GM19324 (cell line): ENCODE data around the gene ACTL9.

Source experiments
- ATAC-seq: cut with Tn5 transposase; IDR thresholded peaks from one replicate; pipeline ENCODE4 v1.9.1; 2021; ENCODE audit warnings: mild to moderate bottlenecking, moderate library complexity; ENCODE audit not compliant: unreplicated experiment, low FRiP score

ACTL9 gene

DNA sequence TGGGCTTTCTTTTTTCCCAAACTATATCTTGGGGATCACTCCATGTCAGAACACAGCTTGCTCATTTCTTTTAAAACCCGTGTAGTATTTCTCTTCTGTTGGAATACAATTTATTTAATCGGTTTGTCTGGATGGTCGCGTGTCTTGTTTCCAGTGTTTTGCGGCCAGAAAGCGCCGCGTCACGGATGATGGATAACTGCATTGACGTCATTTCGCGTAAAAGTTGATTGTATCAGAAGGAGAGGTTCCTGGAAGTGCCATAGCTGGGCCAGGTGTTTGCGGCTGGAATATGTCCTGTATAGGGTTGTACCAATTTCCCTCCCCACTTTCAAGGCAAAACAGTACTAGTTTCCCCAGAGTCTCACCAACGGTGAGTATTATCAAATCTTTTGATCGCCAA is 9.7 kb downstream of the ACTL9 start:
- no peak for ATAC-seq

DNA sequence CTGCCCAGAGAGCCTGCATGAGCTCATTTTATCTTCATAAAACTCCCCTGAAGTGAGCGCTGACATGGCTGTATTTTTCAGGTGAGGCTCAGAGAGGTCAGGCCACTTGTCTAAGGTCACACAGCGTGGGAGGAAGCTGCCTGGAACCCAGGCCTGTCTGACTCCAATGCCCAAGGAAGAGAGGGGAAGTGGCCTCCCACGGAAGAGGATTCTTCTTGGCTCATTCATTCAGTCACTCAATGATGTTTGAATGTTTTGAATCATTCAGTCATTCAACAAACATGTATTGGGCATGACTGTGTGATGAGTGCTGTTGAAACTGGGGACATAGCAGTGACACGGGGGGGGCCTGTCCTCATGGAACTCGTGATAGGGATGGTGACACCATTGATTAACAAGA is 12.0 kb downstream of the ACTL9 start:
- ATAC-seq, result no peak

DNA sequence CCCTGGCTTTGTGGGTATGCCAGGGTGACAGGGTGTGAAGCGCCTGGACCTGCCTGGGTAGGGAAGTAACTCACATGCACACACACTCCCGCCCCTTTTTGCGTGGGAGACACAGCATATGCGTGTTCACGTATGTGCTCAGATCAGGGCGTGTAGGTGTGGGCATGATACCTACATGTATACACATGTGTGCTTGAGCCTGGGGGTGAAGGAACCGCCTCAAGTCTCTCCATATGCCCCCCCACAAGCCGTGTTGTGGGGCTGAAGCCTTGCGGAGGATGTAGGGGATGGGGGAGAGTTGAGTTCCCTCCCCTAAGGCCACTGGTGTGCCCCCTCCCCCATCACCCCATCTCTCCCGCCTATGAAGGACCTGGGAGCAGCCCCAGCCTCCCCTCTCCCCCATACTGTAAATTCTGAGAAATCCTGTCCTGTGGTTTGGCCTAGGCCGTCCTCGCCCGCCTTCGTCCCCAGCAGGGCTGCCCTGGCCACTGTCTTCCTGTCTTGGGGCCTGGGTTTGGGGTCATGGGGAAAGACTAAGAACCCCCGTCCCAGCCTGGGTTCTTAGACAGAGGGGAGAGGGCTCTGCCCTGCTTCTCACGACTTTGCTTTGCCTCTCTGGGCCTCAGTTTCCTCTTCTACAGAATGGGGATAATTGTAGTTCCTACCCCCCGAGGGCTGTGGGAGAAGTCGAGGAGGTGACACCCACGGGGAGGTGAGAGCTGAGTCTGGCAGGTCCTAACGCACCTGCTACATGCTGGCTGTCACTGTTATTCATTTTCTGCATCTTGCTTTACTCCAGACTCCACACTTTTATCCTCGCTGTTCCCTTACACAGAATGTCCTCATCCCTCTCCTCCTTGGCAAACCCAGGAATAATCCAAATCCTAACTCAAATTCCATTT is 14.3 kb downstream of the ACTL9 start:
- no peak for ATAC-seq

DNA sequence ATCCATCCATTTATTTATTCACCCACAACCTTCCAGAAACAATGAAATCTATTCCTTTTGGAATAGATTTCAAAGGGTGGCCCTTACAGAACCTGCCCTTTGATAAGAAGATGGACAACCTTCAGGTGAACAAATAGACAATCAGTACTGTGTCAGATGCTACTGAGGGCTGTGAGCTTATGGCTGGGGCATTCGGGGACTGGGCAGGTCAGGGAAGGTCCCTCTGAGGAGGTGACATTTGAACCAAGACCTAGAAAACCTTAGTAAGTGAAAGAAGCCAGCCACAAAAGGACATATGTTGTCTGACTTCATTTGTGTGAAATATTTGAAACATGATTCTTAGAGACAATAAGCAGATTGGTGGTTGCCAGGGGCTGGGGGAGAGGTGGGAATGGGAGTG is 15.7 kb downstream of the ACTL9 start:
- ATAC-seq, result no peak

DNA sequence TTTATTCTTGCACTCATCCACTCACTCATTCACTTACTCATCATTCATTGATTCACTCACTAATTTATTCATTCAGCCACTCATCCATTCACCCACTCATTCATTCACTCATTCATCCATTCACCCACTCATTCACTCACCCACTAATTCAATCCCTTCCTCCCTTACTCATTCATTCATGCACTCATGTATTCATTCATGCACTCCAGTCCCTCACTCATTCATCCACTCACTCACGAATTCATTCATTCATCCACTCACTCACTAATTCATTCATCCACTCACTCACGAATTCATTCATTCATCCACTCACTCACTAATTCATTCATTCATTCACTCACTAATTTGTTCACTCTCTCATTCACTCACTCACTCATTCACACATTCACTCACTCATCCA is 16.1 kb downstream of the ACTL9 start:
- ATAC-seq, result no peak

DNA sequence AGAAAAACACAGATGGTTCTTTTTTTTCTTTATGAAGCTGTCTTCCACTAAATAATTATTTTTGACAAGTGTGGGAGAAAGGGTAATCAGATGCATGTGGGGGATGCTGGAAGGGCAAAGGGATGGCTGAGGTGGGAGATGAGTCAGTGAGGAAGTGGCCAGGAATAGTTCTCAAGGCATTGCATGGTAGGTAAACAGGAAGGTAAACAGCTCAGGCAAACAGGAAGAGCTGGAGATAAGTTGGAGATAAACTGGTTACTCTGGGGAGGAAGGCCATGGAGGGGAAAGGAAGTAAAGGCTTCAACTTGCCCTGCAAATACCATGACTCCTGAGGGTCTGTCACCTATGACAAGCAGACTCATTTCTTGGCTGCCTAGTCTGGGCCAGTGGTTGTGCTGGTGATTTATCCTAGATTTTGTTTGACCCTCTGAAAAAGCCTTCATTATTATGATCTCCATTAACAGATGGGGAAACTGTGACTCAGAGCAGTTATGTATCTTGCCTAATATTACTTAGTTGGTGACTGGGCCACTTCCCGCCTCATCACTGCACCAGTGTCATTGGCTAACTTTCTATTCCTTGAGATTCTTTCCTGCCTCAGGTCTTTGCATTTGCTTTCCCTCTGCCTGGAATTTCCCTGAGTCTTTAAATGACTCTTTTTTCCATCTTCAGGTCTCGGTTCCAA is 17.1 kb downstream of the ACTL9 start:
- no peak for ATAC-seq

DNA sequence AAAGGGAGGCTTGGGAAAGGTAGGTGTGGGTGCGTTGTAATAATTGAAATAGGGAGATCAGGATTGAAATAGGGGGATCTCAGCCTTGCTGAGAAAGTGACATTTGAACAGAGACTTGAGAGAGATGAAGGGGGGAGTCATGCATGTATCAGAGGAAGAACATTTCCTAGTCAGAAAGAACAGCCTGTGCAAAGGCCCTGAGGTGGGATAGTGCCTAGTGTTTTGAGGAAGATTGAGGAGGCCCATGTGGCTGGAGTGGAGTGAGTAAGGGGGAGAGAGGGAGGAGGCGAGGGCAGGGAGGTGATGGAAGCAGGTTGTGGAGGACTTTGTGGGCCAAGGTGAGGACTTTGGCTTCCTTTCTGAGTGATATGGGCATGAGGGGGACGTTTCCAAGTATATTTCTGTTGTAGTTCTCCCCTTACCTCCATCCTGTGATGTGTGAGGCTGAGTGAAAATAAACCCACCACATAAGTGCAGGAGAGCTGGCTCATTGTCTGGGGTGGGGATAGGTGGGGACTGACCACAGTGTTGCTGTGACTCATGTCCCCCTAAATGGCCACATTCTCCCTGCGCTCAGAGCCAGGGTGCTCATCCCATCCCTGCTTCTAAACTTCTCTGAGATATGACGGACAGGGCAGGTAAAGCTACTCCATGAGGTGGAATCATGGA is 17.8 kb downstream of the ACTL9 start:
- no peak for ATAC-seq

DNA sequence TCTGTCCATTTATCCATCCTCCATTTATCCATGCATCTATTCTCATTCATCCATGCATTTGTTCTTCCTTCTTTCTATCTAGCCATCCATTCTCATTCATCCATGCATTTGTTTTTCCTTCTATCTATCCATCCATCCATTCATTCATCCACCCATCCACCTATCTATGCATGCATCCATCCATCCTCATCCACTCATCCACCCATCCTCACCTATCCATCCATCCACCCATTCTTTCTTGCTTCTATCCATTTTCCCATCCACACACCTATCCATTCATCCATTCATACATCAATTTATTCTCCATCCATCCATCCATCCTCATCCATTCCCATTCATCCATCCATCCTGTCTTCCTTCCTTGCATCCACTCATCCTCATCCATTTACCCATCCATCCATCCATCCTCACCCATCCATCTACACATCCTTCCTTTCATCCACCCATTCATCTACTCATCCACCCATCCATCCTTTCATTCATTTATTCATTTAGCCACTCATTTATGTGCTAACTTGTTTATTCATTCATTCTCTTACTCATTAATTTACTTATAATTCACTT is 20.3 kb downstream of the ACTL9 start:
- no peak for ATAC-seq

DNA sequence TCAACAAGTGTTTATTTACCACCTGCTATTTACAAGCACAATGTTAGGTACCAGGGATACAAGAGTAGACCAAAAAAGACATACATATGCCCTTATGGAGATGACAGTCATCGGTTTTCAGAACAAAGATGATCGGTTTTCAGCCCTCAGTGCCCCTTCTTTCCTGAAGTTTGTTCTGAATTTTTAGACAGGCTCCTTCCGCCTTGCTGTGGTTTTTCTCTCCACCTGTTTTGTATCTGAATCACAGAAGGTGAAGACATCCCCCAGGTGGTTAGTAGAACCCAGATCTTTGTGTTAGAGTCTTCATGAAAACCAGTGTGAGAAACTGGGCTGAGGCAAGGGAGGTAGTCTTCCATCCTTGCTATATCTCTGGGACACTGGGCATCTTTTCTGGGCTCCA is 23.5 kb downstream of the ACTL9 start:
- ATAC-seq, result no peak

DNA sequence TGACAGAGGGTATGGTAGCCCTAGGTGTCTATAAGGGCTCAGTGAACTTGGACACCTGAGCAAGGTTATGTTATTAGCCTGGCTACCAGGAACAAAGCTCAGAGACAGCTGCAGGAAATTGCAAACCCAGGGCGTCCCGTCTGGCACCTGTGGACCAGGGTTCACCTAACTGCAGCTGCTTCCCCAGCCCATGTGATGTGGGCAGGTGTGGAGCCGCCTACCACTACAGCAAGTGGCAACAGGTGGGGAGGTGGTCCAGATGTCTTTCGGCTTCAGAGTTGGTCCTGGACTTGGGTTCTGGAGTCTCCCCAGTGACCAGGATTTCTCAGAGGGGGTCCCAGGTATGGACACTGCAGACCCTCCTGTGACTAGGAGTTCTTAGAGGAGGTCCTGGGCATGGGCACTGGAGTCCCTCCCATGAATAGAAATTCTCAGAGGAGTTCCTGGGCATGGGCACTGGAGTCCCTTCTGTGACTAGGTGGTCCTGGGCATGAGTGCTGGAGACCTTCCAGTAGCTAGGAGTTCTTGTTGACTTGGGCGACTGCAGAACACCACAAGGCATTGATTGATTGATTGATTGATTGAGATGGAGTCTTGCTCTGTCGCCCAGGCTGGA is 25.2 kb downstream of the ACTL9 start:
- ATAC-seq, result no peak

DNA sequence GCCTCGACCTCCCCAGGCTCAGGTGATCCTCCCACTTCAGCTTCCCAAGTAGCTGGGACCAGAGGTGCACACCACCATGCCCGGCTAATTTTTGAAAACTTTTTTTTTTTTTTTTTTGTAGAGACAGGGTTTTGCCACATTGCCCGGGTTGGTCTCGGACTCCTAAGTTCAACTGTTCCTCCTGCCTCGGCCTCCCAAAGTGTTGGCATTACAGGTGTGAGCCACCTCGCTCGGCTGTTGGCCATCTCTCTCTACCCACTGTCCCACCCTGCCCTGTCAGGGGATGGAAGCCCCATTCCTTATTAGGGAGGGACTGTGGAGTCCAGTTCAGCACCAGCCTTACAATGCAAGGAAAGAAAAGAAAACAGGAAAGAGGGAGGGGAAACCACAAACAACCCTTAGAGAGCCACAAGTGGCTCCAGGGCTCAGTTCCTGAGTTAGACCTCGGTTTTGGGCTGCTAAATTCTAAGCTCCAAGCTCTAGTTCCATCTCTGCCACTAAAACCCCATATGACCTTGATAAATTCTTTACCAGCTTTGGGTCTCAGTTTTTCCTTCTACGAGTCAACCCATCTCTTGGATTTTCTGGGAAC is 31.7 kb downstream of the ACTL9 start:
- no peak for ATAC-seq

DNA sequence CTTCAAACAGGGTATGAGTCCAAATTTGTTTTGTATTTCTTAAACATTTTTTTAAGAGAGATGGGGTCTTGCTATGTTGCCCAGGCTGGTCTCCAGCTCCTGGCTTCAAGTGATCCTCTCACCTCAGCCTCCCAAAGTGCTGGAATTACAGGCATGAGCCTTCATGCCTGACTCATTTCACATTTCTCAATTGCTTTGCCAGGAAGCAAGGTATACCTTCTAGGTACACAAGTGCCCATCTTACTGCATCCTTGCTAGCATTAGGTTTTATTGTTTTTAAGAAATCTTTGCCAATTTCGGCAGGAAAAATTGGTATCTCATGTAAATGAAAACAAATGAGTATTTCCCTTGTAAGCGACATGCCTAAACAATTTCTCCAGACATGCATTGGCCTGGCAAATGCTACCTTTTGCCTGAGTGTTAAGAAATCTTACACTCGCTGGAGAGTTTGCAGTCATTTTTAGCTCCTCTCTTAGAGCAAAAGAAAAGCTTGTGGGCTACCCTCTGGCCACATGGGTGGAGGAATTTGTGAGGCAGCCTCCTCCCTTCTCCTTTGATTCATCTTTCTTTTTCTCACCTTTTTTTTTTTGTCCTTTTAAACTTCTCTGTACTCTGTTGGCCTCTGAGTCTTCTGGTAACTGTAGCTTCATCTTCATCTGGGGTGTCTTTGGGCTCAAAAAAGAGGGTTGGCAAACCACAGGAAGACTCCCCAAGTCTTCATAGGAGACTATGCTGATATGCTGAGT is 33.0 kb downstream of the ACTL9 start:
- no peak for ATAC-seq

DNA sequence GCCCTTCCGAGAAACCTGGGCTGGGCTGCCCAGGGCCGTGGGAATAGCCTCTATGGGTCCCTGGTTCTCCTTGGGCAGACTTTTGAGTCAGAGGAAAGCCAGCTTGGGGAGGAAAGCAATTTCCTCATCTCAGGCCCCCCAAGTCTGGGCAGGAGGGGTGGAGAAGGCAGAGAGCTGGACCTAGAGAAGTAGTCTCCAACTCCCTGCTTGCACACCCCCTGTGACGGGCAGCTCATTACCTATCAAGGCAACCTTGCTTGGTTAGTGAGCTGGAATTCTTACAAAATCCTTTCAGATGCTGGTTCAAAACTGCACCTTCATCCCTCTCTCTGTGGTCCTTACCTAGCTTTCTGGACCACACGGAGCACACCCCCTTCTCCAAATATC is 33.9 kb downstream of the ACTL9 start:
- no peak for ATAC-seq

DNA sequence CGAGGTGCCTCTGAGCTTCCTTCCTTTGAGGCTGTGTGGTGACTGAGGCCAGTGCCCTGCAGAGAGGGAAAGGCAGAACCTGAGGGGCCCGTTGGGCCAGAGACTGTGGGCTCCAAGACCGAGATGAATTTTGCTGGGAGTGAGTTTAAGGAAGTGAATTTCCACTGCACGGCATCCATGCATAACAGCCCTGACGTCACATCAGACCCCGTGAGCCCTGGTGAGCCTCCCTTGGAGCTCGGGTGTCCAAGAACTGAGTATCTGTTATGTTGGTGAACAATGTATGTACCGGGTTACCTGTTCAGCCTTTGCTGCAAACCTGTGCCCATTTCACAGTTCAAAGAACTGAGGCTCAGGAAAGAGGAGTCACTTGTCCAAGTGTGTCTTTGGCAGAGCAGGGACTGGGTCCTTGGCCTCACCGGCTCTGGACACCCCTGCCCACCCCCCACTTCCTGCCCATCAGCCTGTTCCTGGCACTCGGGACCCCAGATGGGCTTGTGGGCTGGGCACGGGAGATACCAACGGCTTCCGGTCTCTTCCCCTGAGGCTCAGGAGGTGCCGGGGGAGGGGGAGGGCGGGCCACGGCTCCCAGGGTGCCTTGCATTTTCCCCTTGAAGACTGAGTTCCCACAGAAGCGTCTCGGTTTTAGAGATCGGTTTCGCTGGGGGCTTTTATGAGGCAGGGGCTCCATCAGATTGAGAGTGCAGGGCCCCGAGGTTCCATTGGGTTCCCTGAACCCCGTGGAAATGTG is 34.5 kb downstream of the ACTL9 start:
- ATAC-seq, result no peak

DNA sequence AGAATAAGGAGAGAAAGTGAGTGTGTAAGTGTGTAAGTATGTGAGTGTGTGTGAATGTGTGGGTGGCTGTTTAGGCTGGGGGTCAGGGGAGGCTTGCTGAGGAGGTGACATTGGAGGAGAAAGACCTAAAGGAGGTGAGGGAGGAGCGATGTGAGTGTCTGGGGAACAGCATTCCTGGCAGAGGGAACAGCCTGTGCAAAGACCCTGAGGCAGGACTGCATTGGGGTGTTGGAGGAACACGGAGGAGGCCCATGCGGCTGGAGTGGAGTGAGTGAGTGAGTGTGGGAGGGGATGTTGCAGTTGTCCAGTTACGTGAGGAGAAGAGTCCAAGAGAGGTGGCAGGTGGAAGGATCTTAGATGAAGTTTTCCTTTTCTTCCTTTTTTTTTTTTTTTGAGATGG is 36.3 kb downstream of the ACTL9 start:
- no peak for ATAC-seq

DNA sequence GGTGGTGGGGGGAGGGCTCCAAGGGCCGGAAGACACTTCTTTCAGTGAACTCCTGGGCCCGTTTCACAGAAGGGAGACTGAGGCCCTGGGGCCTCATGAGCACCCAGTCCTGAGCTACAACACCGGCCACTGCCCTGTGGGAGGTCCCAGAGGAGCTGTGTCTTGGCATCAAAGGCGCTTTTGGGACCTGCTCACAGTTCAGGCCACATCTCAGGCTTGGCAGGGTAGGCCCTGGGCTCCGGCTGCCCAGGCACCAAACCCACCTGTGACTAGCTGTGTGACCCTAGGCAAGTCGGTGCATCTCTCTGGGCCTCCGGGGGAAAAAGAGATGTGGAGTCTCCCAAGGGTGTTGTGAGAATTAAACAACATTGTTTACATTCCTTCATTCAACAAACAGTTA is 38.7 kb downstream of the ACTL9 start:
- ATAC-seq, result no peak

DNA sequence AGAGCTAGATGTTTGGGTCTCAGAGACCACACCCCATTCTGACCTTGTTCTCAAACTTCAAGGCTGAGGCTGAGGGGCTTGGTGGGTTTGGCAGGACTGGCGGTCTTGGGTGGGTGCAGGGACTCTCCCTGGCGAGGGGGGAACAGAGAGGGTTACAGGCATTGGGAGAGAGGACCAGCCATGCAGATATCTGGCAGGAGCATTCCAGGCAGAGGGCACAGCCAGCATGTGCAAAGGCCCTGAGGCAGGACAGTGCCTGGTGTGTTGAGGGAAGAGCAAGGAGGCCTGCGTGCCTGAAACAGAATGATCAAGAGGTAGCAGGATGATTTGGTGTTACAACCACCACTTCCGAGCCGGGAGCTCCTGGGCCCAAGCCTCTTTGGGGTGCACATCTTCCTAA is 40.7 kb downstream of the ACTL9 start:
- ATAC-seq, result no peak

DNA sequence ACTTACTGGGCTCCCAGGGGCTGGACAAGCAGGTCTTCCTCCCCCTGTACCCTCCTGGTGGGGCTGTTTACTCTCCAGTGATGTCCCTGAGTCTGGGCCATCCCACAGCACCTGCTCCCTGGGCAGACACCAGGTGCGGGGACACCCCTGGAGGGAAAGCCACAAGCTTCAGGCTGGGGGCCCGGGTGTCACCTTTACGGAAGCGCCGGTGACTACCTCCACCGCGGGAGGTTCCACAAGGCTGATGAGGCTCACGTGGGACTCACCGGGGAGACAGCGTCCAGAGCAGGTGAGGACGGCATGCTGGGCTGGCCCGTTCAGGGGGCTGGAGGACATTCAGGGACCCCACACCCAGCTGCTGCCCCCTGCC is 43.3 kb downstream of the ACTL9 start:
- ATAC-seq, result no peak
